Activated T-cell treated with anti-CD3 and anti-CD28 coated beads, Interleukin-2, amount 50 U/mL, for 4 hours (primary cell): ENCODE measurements around the gene TTC6. TPM values are rescaled to one million over a fixed set of nuclear protein-coding genes. Genes with fewer than 3 reads are reported as not detected.

Experiments used
- ATAC-seq, 2 donors: fragments of 200-7000 bp; cut with Tn5 transposase; one replicate each; pipeline ENCODE4 v1.10.0; 2021
- DNase-seq: peaks from one replicate; pipeline ENCODE4 v3.0.0-alpha.2; 2020
- H3K27me3 Mint-ChIP-seq: one replicate; pipeline ENCODE4 v1.8.0; 2021; ENCODE audit warnings: low read depth, mixed read lengths
- H3K36me3 Mint-ChIP-seq: one replicate; pipeline ENCODE4 v1.8.0; 2022; ENCODE audit warnings: mixed read lengths; ENCODE audit not compliant: insufficient read depth
- H3K4me1 Mint-ChIP-seq: one replicate; pipeline ENCODE4 v1.8.0; 2021; ENCODE audit warnings: low read depth, mixed read lengths
- H3K4me3 Mint-ChIP-seq: one replicate; pipeline ENCODE4 v1.8.0; 2021; ENCODE audit warnings: mild to moderate bottlenecking, moderate library complexity, mixed read lengths
- H3K9me3 Mint-ChIP-seq: one replicate; pipeline ENCODE4 v1.8.0; 2021; ENCODE audit warnings: mixed read lengths
- total RNA-seq, 3 donors: library from RNA; stranded (reverse); gene quantifications; one replicate each; pipeline ENCODE4 v1.2.1, GENCODE V29; 2021

The TTC6 gene
- total RNA-seq, 3 donors from 2014 or later = not detected

GRCh38 chr14:37571391-37571790, 24.0 kb upstream of the TTC6 start:
- ATAC-seq = no peak
- no peak overlapping the region for H3K4me3 Mint-ChIP-seq
- no peak for DNase-seq
- peaks cover 8% of the 10 kb centered on the region for H3K9me3 Mint-ChIP-seq
- H3K36me3 Mint-ChIP-seq = no peaks in the 10 kb centered on the region
- peaks cover 3% of the 10 kb centered on the region for H3K27me3 Mint-ChIP-seq
- H3K4me1 Mint-ChIP-seq = no peaks in the 10 kb centered on the region

DNA sequence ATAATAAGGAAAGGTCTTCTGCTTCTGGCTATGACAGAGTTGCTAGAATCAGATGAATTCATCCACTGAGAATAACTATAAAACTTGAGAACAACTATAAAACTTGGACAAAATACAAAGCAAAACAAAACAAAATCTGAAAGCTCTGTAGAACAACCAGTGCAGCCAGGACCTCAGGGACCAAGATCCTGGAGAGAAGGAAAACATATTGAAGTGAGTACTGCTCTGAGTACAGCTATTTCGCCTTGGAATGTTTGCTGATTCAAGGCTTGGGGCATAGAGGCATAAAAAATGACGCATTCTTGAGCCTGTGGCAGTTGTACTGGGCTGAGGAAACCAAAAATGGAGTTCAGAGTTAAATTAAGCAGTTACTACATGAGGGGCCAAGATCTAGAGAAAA, 22.1 kb upstream of the TTC6 start:
- no peak for ATAC-seq
- no peaks in the 10 kb centered on the region for H3K4me1 Mint-ChIP-seq
- peaks cover 3% of the 10 kb centered on the region for H3K27me3 Mint-ChIP-seq
- no peaks in the 10 kb centered on the region for H3K36me3 Mint-ChIP-seq
- peaks cover 8% of the 10 kb centered on the region for H3K9me3 Mint-ChIP-seq
- no peak overlapping the region for H3K4me3 Mint-ChIP-seq
- DNase-seq = no peak

GRCh38 chr14:37579274-37579673, 16.2 kb upstream of the TTC6 start:
- DNase-seq (no peak), ATAC-seq (no peak)
- Mint-ChIP-seq H3K4me1 (no peaks in the 10 kb centered on the region), H3K36me3 (no peaks in the 10 kb centered on the region), H3K9me3 (no peaks in the 10 kb centered on the region), H3K4me3 (no peak overlapping the region), H3K27me3 (no peaks in the 10 kb centered on the region)

DNA sequence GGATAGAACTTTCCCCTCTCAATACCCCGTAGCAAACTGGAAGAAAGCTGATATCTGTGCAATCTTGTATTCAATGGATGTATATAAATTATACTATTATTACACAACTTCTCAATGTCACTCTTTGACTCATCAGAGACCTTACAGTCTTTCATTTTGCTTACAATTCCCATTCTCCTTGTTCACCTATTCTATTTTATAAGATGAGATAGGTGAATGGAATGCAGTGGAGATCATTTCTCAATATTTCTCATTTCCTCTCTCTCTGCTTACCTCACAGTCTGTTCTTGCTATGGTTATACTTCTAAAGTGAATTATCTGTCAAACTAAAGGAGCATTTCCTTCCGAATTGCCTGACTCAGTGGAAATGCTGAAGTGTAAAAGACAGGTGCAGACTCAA, 15.3 kb upstream of the TTC6 start:
- no peaks in the 10 kb centered on the region for H3K9me3 Mint-ChIP-seq
- H3K4me3 Mint-ChIP-seq = no peak overlapping the region
- no peak for ATAC-seq
- H3K27me3 Mint-ChIP-seq = peaks cover 7% of the 10 kb centered on the region
- H3K36me3 Mint-ChIP-seq = no peaks in the 10 kb centered on the region
- H3K4me1 Mint-ChIP-seq = no peaks in the 10 kb centered on the region
- no peak for DNase-seq

DNA sequence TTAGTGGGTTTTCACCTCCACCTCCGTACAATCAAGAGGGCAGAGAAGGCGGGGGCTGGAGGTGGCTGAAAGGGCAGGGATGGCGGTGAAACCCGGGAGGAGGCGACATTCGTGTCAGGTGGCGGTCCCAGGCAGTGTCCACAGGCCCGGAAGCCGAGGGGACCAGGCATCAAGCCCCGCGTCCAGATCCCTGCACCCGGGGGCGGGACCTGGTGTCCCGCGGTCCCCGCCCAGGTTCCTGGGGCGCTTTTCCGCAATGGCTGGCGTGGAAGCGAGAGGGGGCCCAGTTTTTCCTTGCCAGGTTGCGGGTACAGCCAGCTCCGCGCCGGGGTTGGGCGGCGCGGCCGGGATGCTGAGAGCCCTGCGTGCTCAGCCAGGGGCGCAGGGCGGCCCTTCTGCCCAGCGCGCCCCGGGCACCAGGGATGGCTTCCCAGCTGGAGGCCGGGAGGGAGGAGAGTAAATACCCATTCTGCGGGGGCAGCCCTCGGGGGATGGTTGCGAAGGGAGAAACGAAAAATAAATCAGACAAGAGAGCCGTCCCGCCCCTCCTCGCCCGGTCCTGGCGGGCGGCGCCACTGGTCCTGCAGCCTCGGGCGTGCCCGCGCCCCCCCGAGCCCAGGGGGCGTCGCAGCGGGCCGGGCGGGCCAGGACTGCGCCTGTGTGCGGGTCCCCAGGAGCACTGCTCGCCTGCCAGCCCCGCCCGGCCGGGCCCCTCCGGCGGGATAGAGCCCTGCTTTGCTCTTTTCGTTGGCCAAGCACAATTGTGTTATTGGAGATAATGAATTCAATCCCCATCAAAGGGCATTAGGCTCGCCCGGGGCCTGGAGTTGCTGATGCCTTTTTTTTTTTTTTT, 11.8 kb upstream of the TTC6 start:
- peaks cover 39% of the 10 kb centered on the region for H3K27me3 Mint-ChIP-seq
- no peaks in the 10 kb centered on the region for H3K36me3 Mint-ChIP-seq
- H3K4me3 Mint-ChIP-seq = no peak overlapping the region
- no peaks in the 10 kb centered on the region for H3K4me1 Mint-ChIP-seq
- DNase-seq (no peak), ATAC-seq (peak in 1 of 2 donors; percentile 34)
- H3K9me3 Mint-ChIP-seq = no peaks in the 10 kb centered on the region

DNA sequence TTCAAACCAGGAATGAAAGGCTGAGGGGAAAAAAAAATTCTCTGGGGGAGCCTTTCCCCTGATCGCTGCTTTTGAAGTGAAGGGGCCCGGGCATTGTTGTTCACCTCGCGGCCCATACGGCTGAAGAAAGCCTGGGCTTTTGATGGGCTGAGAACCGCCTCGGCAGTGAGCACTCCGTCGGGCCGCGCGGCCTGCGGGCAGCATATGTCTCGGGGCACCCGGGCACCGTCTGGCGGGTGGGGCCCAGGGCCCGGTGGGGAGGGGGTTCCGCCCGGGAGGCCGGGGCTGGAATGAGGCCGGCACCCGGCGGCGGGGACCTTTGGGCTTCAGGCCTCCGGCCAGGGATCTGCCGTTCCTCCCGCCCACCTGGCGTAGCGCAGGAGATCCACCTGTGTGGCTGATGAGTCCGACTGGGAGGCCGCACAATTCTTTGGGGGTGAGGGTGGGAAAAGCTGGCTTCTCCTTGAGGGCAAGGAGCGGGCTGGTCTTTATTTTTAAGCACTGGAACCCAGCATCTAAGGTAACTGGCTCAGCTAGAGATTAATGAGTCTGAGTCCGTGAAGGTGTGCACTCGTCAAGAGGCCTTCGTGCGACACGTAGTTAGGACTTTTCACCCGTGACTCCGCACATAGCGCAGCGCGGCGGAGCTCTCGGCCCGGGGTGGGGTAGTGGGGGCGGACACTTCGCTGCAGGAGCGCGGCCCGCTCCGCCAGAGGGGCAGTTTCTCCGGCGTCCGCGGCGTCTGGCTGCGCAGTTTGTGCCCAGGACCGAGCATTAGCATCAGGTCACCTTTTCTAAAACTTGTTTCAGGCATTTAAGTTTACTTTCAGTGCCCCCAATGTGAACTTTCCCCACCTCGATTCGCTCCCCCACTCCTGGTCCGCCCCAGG, 11.0 kb upstream of the TTC6 start:
- DNase-seq (no peak), ATAC-seq (no peak)
- Mint-ChIP-seq H3K36me3 (no peaks in the 10 kb centered on the region), H3K4me3 (no peak overlapping the region), H3K27me3 (peaks cover 48% of the 10 kb centered on the region), H3K4me1 (no peaks in the 10 kb centered on the region), H3K9me3 (no peaks in the 10 kb centered on the region)

DNA sequence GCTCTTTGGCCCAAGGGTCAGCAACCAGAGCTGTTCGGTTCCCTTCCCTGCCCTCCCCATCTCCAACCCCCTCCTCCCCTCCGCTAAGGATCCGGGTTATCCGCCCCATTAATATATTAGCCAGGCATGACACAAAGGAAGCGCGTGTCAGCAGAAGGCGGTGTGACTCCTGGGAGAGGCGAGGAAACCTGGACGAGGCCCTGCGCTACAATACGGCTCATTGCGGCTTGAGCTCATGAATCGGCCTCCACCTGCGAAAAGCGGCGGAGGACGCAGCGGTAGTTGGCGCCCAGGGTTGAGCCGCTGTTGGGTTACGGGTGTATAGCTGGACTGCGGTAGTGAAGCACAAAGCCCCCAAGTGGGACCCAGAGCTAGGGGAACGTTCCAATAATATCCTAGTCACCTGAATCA, 10.3 kb upstream of the TTC6 start:
- no peaks in the 10 kb centered on the region for H3K36me3 Mint-ChIP-seq
- DNase-seq (no peak), ATAC-seq (no peak)
- H3K4me3 Mint-ChIP-seq = no peak overlapping the region
- peaks cover under 1% of the 10 kb centered on the region for H3K9me3 Mint-ChIP-seq
- H3K4me1 Mint-ChIP-seq = no peaks in the 10 kb centered on the region
- H3K27me3 Mint-ChIP-seq = peaks cover 50% of the 10 kb centered on the region

DNA sequence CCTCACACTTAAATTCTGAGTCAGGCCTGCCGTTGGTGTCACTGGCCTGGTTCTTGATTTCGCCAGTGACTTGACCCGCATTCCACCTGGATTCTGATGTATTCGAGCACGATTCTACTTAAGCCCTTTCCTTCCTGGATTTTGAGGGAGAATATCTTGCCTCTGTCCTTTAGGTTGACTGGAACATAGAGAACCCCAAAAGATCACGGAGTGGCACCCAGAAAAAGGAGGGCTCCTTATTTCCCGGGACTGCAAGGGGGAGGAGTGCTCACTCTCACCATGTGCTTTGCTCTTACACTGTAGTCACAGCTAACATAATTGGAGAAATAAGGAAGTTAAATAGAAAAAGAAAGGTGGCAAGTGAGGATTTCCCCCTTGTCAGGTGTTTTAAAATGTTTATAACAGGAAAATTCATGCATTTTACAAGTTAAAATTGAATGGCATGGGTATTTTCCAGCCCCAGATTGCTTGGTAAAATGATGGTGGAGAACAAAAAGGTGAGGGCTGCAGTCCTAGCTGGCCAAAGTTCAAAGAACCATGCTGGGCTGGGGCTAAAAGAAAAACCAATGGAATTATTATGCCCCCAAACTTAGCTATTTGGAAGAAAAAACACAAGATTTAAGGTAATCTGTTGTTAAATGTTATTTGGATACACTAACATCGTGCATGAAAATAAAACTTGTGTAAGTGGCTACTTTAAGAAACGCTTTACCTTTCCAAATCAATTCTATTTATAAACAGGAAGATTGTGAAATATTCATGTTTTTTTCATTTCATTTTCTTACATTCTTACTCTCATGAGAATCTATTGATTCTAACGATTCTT, 9.2 kb upstream of the TTC6 start:
- Mint-ChIP-seq H3K36me3 (no peaks in the 10 kb centered on the region), H3K4me3 (no peak overlapping the region), H3K4me1 (no peaks in the 10 kb centered on the region), H3K27me3 (peaks cover 61% of the 10 kb centered on the region), H3K9me3 (peaks cover 5% of the 10 kb centered on the region)
- no peak for DNase-seq
- ATAC-seq = no peak

GRCh38 chr14:37586797-37587130, 8.7 kb upstream of the TTC6 start:
- no peak for ATAC-seq

DNA sequence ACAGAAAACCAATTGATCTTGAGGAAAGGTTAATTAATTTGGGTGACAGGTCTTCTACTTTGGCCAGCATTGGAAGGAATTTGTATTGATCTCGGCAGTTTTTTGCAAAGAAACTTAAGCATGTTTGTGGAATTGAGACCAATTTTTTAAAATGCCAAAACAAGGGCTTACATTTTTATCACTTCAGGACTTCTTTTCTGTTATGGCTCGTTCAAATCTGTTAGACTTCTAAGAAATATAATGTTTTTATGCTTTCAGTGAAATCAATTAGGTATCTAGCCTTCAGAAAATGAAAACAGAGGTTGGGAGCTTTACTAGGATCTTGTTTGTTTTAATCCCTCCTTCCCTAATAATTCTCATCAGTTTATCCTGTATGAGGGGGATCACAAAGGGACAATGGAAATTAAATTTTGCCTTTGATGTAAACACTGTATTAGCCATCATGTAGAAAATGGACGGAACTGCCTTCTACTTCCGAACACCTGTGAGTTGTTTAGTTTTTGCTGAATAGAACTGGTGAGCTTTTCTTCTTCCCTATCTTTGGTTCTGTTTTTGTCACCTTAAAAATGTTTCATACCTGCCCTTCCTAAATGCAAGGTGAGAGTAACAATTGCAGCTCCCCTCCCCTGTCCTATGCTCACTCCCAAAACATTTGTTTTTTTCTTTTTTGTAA, 8.2 kb upstream of the TTC6 start:
- Mint-ChIP-seq H3K4me3 (no peak overlapping the region), H3K36me3 (no peaks in the 10 kb centered on the region), H3K27me3 (peaks cover 67% of the 10 kb centered on the region), H3K9me3 (peaks cover 7% of the 10 kb centered on the region), H3K4me1 (no peaks in the 10 kb centered on the region)
- ATAC-seq = no peak
- DNase-seq = no peak

More at GRCh38 chr14:37586797-37587130, 8.7 kb upstream of the TTC6 start:
- peaks cover 64% of the 10 kb centered on the region for H3K27me3 Mint-ChIP-seq
- no peak for DNase-seq
- no peaks in the 10 kb centered on the region for H3K4me1 Mint-ChIP-seq
- H3K9me3 Mint-ChIP-seq = peaks cover 7% of the 10 kb centered on the region
- no peak overlapping the region for H3K4me3 Mint-ChIP-seq
- H3K36me3 Mint-ChIP-seq = no peaks in the 10 kb centered on the region

DNA sequence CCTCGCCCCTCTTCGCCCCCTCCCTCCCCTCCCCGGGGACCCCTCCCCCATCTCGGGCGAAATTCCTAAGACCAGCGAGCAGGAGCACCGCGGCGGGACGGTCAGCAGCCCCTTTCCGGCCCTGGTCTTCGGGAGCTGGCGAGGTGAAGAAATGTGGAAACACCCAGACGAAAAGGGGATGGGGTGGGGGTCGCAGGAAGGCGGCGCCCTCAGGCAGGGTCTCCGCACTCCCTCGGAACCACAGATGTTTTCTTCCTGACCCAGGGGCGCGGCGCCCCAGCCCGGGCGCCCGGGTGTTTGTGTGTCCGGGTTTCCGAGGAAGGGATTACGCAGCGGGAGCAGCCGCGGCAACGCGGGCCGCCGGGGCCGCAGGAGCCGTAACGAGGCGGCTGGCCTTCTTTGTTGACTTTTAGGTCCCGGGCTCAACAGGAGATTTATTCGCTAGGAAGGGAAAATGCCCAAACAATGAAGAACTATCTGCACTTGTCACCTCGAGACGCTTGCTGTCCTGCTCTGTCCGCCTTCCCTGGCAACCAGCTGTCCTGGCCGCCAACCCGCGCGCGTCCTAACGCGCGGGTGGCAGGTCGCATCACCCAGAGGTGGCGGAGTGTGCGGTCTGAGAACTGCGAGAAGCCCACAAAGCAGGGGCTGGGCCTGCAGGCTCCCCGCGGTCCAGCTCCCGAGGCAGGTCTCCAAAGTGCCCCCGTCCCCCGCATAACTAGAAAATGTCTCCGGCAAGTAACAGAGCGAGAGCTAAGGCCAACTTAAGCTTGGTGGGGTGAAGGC, 7.4 kb upstream of the TTC6 start:
- no peaks in the 10 kb centered on the region for H3K36me3 Mint-ChIP-seq
- H3K27me3 Mint-ChIP-seq = peaks cover 75% of the 10 kb centered on the region
- peaks cover 7% of the 10 kb centered on the region for H3K9me3 Mint-ChIP-seq
- ATAC-seq (no peak), DNase-seq (no peak)
- no peaks in the 10 kb centered on the region for H3K4me1 Mint-ChIP-seq
- H3K4me3 Mint-ChIP-seq = no peak overlapping the region

DNA sequence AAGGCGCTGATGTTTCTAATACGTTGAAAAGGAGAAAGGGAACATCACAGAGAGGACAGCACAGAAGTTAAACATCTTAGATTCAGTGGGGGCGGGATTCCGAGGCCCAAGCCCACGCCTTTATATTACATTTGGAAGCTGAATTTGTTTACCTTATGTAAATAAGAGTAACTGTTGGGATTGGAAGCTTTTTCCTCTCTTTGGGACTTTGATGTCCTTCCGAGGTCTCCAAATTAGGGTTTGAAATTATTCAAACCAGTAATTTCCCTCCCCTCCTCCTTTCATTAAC, 6.8 kb upstream of the TTC6 start:
- peaks cover 80% of the 10 kb centered on the region for H3K27me3 Mint-ChIP-seq
- no peak overlapping the region for H3K4me3 Mint-ChIP-seq
- ATAC-seq (no peak), DNase-seq (no peak)
- no peaks in the 10 kb centered on the region for H3K36me3 Mint-ChIP-seq
- peaks cover 7% of the 10 kb centered on the region for H3K9me3 Mint-ChIP-seq
- no peaks in the 10 kb centered on the region for H3K4me1 Mint-ChIP-seq

- peaks cover 1% of the 10 kb centered on the region for H3K36me3 Mint-ChIP-seq
- peaks cover 2% of the 10 kb centered on the region for H3K4me1 Mint-ChIP-seq
- no peak overlapping the region for H3K4me3 Mint-ChIP-seq
- peaks cover 86% of the 10 kb centered on the region for H3K27me3 Mint-ChIP-seq
- ATAC-seq = no peak
- no peak for DNase-seq
- H3K9me3 Mint-ChIP-seq = peaks cover 10% of the 10 kb centered on the region
Measured at GRCh38 chr14:37588956-37589714, 6.3 kb upstream of the TTC6 start.
